ENCODE measurements around the gene TPSG1. TPM values are rescaled to one million over a fixed set of nuclear protein-coding genes. Genes with fewer than 3 reads are reported as not detected.

Gene TPSG1
- total and polyA plus RNA-seq, 10 of the 15 experiments (the other 5 are each of a cell fraction or from before 2014, with no cell fraction given): not detected

- WGBS (ENCODE audit: insufficient coverage, insufficient replicate concordance, low lambda C conversion rate, missing lambda C conversion rate): 50% methylated on average over 12 of the region's 16 CpGs
- H3K4me1 ChIP-seq (ENCODE audit: control insufficient read depth, insufficient read depth, low read length): no peaks in the 10 kb centered on the region
- no peak overlapping the region for H3K27ac ChIP-seq (ENCODE audit: control insufficient read depth, insufficient read depth)
- ChIA-PET RAD21 (ENCODE audit: unreplicated experiment) (no interaction called here), CTCF (no interaction called here), SMC1A (ENCODE audit: uncharacterized antibody, unreplicated experiment) (no interaction called here), POLR2A (no interaction called here)
- FAIRE-seq (no peak), ATAC-seq (no peak), DNase-seq (ENCODE audit: low read depth, low spot score) (no peak)
- H3K27me3 ChIP-seq (replicated peaks in 1 of 2; ENCODE audit: control insufficient read depth in 2 of 2, insufficient read depth in 2 of 2, low read length in 1 of 2): no peaks in the 10 kb centered on the region
- no peaks in the 10 kb centered on the region for H3K36me3 ChIP-seq (ENCODE audit: control insufficient read depth in 2 of 2, insufficient read depth in 2 of 2, low read length in 1 of 2)
- H4K20me1 ChIP-seq (ENCODE audit: control insufficient read depth, insufficient read depth): no peaks in the 10 kb centered on the region
- no peaks in the 10 kb centered on the region for H3K9me3 ChIP-seq (replicated peaks; ENCODE audit: control insufficient read depth, insufficient read depth, low read length)
- H3K9ac ChIP-seq (ENCODE audit: control insufficient read depth, insufficient read depth, low read length): no peak overlapping the region
- in situ Hi-C loops (cut with MboI): no loop called here
- H3K4me3 ChIP-seq: no peak overlapping the region
- BruUV-seq (replicated peaks): no TSS peak
- no peaks in the 10 kb centered on the region for H3K79me2 ChIP-seq (ENCODE audit: control insufficient read depth, insufficient read depth, low read length)
- H2AFZ ChIP-seq (ENCODE audit: control insufficient read depth, low read depth, low read length): no peak overlapping the region
- H3K4me2 ChIP-seq (ENCODE audit: control insufficient read depth, insufficient read depth): no peak overlapping the region
- intact Hi-C loops (cut with micrococcal nuclease; ENCODE audit: unreplicated experiment): no loop called here
- no peak for TF ChIP-seq IRF4 (IDR thresholded peaks at IDR 0.05; ENCODE audit: low read depth, low read length)
- TF ChIP-seq MLLT1 (IDR thresholded peaks at IDR 0.05): no peak
- no peak for TF ChIP-seq KLF5 (IDR thresholded peaks at IDR 0.05; ENCODE audit: partially characterized antibody)
- no peak for TF ChIP-seq RCOR1 (conservative IDR thresholded peaks at IDR 0.05; ENCODE audit: low read depth, low read length)
- TF ChIP-seq SMARCA5 (IDR thresholded peaks at IDR 0.05): no peak
- TF ChIP-seq POU2F2 (IDR thresholded peaks at IDR 0.05; ENCODE audit: borderline replicate concordance, low read depth, low read length): no peak
- TF ChIP-seq YBX1 (IDR thresholded peaks at IDR 0.05): no peak
- no peak for TF ChIP-seq SMAD1 (IDR thresholded peaks at IDR 0.05; ENCODE audit: low read depth, partially characterized antibody)
- no peak for TF ChIP-seq E2F8 (IDR thresholded peaks at IDR 0.05; ENCODE audit: low read depth, partially characterized antibody)
- no peak for TF ChIP-seq EED (IDR thresholded peaks at IDR 0.05; ENCODE audit: low read depth)
- TF ChIP-seq ZNF592 (IDR thresholded peaks at IDR 0.05): no peak
- TF ChIP-seq SRF (IDR thresholded peaks at IDR 0.05; ENCODE audit: low read depth in 2 of 2, low read length in 2 of 2): no peak
- TF ChIP-seq IRF3 (IDR thresholded peaks at IDR 0.05): no peak
- no peak for TF ChIP-seq TCF12 (IDR thresholded peaks at IDR 0.05; ENCODE audit: low read depth, low read length)
- TF ChIP-seq ETV6 (conservative IDR thresholded peaks at IDR 0.05 in 1 of 2, IDR thresholded peaks at IDR 0.05 in 1 of 2; ENCODE audit: borderline replicate concordance in 1 of 2, low read depth in 1 of 2): no peak
Measured at GRCh38 chr16:1206786-1207185, 18.3 kb downstream of the TPSG1 start.

Measured in GM12878 (cell line).